ENCODE results near the gene DIAPH2.

The DIAPH2 gene

GRCh38 chrX:97000682-97001368, 316.2 kb downstream of the DIAPH2 start:
- no peak for TF ChIP-seq GATA3 (IDR thresholded peaks at IDR 0.05; ENCODE audit: low read depth, low read length)
- TF ChIP-seq GATA2 (IDR thresholded peaks at IDR 0.05; ENCODE audit: low read depth, low read length) = no peak

GRCh38 chrX:97006167-97006566, 321.5 kb downstream of the DIAPH2 start:
- TF ChIP-seq GATA2 (IDR thresholded peaks at IDR 0.05; ENCODE audit: low read depth, low read length) = no peak
- no peak for TF ChIP-seq GATA3 (IDR thresholded peaks at IDR 0.05; ENCODE audit: low read depth, low read length)

GRCh38 chrX:97009391-97009790, 324.7 kb downstream of the DIAPH2 start:
- TF ChIP-seq GATA3 (IDR thresholded peaks at IDR 0.05; ENCODE audit: low read depth, low read length) (no peak), GATA2 (IDR thresholded peaks at IDR 0.05; ENCODE audit: low read depth, low read length) (no peak)

GRCh38 chrX:97011540-97011939, 326.9 kb downstream of the DIAPH2 start:
- TF ChIP-seq GATA3 (IDR thresholded peaks at IDR 0.05; ENCODE audit: low read depth, low read length) (no peak), GATA2 (IDR thresholded peaks at IDR 0.05; ENCODE audit: low read depth, low read length) (no peak)

GRCh38 chrX:97016106-97016505, 331.5 kb downstream of the DIAPH2 start:
- TF ChIP-seq GATA3 (IDR thresholded peaks at IDR 0.05; ENCODE audit: low read depth, low read length) = no peak
- no peak for TF ChIP-seq GATA2 (IDR thresholded peaks at IDR 0.05; ENCODE audit: low read depth, low read length)

GRCh38 chrX:97021680-97022079, 337.0 kb downstream of the DIAPH2 start:
- TF ChIP-seq GATA3 (IDR thresholded peaks at IDR 0.05; ENCODE audit: low read depth, low read length) (no peak), GATA2 (IDR thresholded peaks at IDR 0.05; ENCODE audit: low read depth, low read length) (no peak)

- TF ChIP-seq GATA3 (IDR thresholded peaks at IDR 0.05; ENCODE audit: low read depth, low read length) (no peak), GATA2 (IDR thresholded peaks at IDR 0.05; ENCODE audit: low read depth, low read length) (no peak)
Measured at GRCh38 chrX:97026406-97026805, 341.8 kb downstream of the DIAPH2 start.

- TF ChIP-seq GATA3 (IDR thresholded peaks at IDR 0.05; ENCODE audit: low read depth, low read length) (no peak), GATA2 (IDR thresholded peaks at IDR 0.05; ENCODE audit: low read depth, low read length) (no peak)
Measured at GRCh38 chrX:97027384-97027922, 342.8 kb downstream of the DIAPH2 start.

- TF ChIP-seq GATA2 (IDR thresholded peaks at IDR 0.05; ENCODE audit: low read depth, low read length) = no peak
- no peak for TF ChIP-seq GATA3 (IDR thresholded peaks at IDR 0.05; ENCODE audit: low read depth, low read length)
Measured at GRCh38 chrX:97030463-97030862, 345.8 kb downstream of the DIAPH2 start.

- TF ChIP-seq GATA2 (IDR thresholded peaks at IDR 0.05; ENCODE audit: low read depth, low read length) (no peak), GATA3 (IDR thresholded peaks at IDR 0.05; ENCODE audit: low read depth, low read length) (no peak)
Measured at GRCh38 chrX:97030947-97031346, 346.3 kb downstream of the DIAPH2 start.

- TF ChIP-seq GATA2 (IDR thresholded peaks at IDR 0.05; ENCODE audit: low read depth, low read length) (no peak), GATA3 (IDR thresholded peaks at IDR 0.05; ENCODE audit: low read depth, low read length) (no peak)
Measured at GRCh38 chrX:97039363-97040029, 354.9 kb downstream of the DIAPH2 start.

- TF ChIP-seq GATA2 (IDR thresholded peaks at IDR 0.05; ENCODE audit: low read depth, low read length) (no peak), GATA3 (IDR thresholded peaks at IDR 0.05; ENCODE audit: low read depth, low read length) (no peak)
Measured at GRCh38 chrX:97045470-97045869, 360.8 kb downstream of the DIAPH2 start.

GRCh38 chrX:97046867-97047266, 362.2 kb downstream of the DIAPH2 start:
- no peak for TF ChIP-seq GATA2 (IDR thresholded peaks at IDR 0.05; ENCODE audit: low read depth, low read length)
- no peak for TF ChIP-seq GATA3 (IDR thresholded peaks at IDR 0.05; ENCODE audit: low read depth, low read length)

GRCh38 chrX:97050392-97050791, 365.8 kb downstream of the DIAPH2 start:
- TF ChIP-seq GATA3 (IDR thresholded peaks at IDR 0.05; ENCODE audit: low read depth, low read length) (no peak), GATA2 (IDR thresholded peaks at IDR 0.05; ENCODE audit: low read depth, low read length) (no peak)

GRCh38 chrX:97057349-97057909, 372.8 kb downstream of the DIAPH2 start:
- TF ChIP-seq GATA2 (IDR thresholded peaks at IDR 0.05; ENCODE audit: low read depth, low read length) (no peak), GATA3 (IDR thresholded peaks at IDR 0.05; ENCODE audit: low read depth, low read length) (no peak)

Measured in SH-SY5Y (cell line).